DMS 273 treated with DMSO at 0.1 percent for 48 hours (cell line): Measurements from ENCODE around the gene NHERF1.

ENCODE experiments used
- DNase-seq: peaks from one replicate; lab custom pipeline; 2025; lab: John Stamatoyannopoulos, UW

NHERF1 gene

DNA sequence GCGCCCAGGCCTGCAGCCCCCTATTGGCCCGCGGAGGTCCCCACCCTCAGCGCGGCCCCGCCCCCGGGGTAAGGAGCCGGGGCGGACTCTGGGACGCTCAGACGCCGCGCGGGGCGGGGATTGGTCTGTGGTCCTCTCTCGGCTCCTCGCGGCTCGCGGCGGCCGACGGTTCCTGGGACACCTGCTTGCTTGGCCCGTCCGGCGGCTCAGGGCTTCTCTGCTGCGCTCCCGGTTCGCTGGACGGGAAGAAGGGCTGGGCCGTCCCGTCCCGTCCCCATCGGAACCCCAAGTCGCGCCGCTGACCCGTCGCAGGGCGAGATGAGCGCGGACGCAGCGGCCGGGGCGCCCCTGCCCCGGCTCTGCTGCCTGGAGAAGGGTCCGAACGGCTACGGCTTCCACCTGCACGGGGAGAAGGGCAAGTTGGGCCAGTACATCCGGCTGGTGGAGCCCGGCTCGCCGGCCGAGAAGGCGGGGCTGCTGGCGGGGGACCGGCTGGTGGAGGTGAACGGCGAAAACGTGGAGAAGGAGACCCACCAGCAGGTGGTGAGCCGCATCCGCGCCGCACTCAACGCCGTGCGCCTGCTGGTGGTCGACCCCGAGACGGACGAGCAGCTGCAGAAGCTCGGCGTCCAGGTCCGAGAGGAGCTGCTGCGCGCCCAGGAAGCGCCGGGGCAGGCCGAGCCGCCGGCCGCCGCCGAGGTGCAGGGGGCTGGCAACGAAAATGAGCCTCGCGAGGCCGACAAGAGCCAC is at the start of gene NHERF1:
Gene NHERF1, plus strand, starts transcription at position 100 of the 750 bp plus-strand sequence. Its CDS starts 219 bp downstream, at position 319.
- DNase-seq: peak; percentile 81

DNA sequence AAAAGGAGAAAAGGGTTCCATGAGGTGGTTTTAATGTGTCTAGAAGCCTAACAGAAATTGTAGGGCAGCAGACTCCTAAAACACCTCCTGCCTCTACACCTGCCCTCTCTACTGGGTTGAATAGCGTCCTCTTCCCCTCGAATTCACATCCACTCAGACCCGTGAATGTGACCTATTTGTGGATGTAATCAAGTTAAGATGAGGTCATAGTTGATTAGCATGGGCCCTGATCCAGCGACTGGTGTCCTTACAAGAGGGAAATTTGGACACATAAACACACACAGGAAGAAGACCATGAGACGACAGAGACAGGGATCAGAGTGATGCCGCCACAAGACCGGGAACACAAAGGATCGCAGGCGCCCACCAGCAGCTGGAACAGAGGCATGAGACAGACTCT is 49.2 kb upstream of the NHERF1 start:
- no peak for DNase-seq

DNA sequence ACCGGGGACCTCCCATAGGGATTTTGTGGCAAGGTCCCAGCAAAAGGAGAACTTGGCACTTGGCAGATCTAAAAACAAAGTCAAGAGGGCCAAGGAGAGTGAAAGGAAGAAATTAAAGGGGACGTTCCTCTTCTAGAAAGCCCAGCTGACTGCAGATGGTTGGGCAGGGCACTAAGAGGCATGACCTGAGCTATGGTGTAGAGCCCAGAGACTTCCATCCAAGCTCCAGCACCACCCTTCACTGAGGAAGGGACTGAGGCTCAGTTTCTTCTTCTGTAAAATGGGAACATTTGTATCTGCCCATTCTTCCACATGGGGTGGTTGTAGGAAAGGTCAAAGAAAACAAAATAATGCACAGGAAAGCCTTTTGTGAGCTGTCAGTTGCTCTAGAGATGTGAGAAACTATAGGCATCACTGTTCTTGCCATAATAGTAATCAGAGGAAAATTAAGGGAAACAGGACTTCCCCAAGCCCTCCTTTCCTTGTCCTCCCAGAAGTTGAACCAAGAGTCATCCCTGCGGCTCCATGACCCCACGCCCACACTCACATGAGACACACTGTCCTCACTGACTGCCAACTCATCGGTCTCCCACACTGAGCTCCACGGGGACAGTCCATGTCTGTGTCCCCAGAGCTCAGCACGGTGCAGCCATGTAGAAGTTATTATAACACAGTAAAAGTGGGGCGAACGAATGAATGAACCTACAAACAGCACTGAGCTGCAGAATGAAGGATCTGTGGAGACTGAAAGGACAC is 46.1 kb upstream of the NHERF1 start:
- no peak for DNase-seq

DNA sequence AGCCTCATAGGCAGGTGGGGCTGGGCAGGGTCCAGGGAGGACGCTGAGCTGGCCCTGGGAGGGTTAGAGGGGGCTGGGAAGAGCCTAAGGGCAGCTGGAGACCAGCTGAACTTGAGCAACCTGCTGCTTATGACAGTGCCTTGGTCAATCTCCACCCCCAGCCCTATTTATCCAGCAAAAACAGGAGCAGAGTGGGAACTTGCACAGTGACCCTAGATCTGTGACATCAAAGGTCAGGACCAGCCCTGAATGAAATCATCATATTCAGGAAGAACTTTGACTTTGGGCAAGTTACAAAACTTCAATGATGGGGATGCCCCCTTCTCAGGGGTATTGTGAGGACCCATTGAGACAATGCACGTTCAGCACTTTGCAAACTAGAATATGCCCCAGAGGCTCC is 45.1 kb upstream of the NHERF1 start:
- no peak for DNase-seq

DNA sequence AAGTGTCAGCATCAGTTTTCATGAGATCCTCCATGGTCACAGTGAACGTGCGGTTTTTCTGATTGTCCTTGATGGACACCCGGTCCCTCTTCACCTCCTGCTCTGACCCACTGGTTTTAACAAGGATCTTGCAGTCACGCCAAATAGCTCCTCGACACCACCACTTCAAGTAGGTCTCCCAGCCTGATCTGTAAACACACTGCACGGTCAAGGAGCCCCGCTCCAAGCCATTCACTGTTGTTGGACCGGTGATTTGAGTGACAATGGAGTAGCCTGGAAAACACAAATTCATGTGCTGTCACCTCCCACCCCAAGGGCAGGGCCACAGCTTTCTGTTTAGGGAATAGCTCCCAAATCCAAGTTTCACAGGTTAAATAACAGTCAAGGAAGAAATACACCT is 43.9 kb upstream of the NHERF1 start:
- no peak for DNase-seq

DNA sequence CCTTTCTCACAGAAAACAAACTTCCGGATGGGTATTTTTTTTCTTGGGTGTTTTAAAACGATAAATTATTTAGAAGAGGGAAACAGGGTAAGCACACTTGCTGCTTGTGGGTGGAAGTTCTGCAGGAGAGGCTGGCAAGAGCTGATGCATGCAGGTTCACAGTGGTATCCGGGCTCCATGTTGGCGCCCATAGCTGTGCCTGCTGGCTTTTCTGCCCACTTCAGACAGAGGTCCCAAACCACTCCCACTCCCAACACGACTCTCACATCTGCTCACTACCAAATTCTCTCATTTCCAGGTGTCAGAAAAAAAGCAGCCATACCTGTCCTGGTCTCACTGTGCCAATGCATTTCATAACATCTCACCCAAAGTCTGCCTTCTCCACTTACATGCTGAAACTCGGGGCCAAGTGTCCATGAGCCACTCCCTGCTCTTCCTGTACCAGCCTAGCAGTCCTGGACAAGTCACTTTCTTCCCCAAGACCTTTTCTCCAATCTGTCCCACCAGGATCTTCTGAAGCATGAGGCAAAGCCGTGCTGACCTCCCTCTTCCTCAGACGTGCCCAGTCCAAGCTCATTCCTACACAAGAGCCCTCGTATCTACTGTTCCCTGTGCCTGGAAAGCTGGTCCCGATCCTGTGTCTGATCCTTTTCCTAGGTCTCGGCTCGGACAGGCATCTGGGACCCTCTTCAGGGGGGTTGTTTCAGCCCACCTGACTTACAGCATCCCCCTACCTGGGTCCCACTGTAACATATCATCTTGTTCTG is 37.2 kb upstream of the NHERF1 start:
- no peak for DNase-seq

GRCh38 chr17:74712301-74712700 is 36.1 kb upstream of the NHERF1 start:
- no peak for DNase-seq

DNA sequence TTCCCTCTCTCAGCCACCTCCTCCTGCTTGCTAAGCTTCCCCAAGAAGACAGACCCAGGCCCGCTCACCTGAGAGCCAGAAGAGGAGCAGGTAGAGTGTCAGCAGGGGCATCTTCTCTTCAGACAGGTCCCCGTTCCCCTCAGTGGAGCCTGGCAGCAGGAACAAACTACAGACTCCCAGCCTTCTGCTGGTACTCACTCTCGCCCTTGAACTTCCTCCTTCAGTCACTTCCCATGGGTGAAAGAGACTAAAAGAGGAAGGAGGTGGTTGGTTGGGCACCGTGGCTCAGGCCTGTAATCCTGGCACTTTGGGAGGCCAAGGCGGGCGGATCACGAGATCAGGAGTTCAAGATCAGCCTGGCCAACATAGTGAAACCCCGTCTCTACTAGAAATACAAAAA is 35.7 kb upstream of the NHERF1 start, which contains the start of gene CD300LF:
Gene CD300LF, minus strand, starts transcription at position 168 of the 400 bp plus-strand sequence. Its CDS starts 57 bp downstream, at position 111.
- DNase-seq: no peak

DNA sequence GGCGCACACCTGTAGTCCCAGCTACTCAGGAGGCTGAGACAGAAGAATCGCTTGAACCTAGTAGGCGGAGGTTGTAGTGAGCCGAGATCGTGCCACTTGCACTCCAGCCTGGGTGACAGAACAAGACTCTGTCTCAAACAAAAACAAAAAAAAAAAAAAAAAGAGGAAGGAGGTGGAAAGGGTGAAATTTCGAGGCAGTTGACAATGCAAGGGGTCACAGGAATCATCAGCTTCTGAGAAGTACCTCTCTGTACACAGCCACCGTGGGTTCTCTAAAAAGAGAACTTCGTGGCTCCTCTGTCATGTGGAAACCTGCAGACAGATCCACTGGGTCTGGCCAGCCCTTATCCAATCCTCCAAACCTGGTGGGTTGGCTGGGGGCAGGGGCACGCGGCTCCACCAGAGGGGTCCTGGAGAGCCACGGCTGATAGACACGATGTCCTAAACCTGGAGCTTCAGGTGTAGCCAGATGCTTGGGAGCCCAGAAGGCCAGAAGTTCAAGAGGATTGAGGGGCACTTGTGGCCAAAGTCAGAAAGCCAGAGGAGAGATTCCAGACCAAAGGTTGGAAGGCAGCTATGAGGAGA is 35.2 kb upstream of the NHERF1 start:
- DNase-seq: no peak

DNA sequence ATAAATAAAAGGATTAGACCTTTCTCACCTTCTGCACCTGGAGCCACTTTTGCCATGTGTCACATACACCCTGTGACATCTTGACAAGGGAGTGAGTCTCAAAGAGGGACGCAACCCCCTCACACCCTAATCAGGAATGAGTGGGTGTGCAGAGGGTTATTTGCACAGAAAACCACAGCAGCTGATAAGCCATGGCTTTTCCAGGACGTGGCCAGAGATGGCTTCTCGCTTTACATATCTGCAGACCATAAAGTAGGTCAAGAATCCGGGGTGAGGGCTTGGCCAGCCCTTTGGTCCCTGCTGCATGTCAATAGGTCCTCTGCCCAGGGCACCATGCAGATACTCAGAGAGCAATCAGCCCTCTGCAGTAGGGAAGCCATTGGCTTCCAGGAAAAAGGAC is 33.3 kb upstream of the NHERF1 start:
- DNase-seq: no peak

GRCh38 chr17:74720506-74720905 is 27.9 kb upstream of the NHERF1 start:
- no peak for DNase-seq

- no peak for DNase-seq
Observed at GRCh38 chr17:74722782-74723181, 25.6 kb upstream of the NHERF1 start.

GRCh38 chr17:74723891-74724290 is 24.5 kb upstream of the NHERF1 start:
- DNase-seq: no peak

DNA sequence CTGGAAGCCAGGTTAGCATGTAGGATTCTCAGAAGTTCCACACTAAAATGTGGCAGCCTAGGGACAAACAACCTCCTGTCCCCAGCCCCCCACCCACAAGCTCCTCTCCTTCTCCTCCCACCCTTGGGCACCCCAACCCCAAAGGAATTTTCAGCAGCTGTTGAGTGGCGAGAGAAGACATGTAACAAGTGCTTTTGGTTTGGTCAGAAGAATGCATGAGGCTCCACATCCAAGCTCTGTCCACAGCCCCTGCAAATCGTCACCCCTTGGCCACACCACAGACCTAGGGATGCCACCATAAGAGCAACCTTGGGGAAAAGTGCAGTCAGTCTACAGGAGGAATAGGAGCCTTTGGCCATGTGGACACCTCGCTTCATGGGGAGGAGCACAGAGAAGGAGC is 23.3 kb upstream of the NHERF1 start:
- no peak for DNase-seq

GRCh38 chr17:74728033-74728701 is 20.3 kb upstream of the NHERF1 start:
- no peak for DNase-seq

DNA sequence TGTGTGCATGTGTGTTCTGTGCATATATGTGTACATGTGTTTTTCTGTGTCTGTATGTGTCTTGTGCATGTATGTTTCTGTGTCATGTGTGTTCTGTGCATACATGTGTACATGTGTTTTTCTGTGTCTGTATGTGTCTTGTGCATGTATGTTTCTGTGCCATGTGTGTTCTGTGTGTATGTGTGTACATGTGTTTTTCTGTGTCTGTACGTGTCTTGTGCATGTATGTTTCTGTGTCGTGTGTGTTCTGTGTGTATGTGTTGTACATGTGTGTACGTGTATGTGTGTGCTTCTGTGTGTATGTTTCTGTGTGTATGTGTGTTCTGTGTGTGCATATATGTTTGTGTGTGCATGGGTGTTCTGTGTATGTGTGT is 19.7 kb upstream of the NHERF1 start:
- no peak for DNase-seq

DNA sequence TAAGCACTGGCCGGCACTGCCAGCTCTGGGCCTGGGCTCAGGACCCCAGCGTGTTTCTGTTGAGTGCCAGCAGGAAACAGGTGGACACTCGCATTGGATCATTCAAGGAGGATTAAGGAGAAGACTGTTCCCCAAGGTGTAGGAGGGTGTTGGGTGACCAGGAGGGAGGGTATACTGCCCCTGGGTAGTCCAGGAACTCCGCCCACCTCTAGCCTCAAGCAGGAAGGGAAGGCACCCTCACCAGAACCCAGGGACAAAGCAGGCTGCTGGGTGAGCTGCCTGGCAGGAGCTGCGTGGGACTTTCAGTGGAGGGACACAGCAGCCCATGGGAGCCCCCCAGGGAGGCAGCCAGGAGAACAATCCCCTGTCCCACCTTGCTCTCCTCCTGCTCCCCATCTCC is 19.1 kb upstream of the NHERF1 start:
- DNase-seq: no peak

DNA sequence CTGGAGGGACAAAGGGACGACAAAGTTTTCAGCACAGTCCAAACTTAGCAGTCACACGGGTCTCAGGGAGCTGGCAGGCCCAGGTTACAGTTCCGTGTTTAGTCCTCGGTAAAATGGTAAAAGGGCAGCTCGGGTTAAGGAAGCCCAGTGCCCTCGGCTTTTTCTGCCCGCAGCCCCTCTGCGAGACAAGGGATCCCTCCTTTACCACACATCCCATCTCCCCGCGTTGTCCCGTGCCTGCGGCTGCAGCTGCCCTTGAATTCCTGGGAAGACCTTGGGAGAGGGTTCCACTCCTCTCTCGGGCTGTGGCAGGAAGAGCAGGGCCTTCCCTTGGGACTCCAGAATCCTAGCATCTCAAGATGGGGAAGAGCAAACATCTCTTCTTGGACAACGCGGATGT is 18.6 kb upstream of the NHERF1 start:
- no peak for DNase-seq

DNA sequence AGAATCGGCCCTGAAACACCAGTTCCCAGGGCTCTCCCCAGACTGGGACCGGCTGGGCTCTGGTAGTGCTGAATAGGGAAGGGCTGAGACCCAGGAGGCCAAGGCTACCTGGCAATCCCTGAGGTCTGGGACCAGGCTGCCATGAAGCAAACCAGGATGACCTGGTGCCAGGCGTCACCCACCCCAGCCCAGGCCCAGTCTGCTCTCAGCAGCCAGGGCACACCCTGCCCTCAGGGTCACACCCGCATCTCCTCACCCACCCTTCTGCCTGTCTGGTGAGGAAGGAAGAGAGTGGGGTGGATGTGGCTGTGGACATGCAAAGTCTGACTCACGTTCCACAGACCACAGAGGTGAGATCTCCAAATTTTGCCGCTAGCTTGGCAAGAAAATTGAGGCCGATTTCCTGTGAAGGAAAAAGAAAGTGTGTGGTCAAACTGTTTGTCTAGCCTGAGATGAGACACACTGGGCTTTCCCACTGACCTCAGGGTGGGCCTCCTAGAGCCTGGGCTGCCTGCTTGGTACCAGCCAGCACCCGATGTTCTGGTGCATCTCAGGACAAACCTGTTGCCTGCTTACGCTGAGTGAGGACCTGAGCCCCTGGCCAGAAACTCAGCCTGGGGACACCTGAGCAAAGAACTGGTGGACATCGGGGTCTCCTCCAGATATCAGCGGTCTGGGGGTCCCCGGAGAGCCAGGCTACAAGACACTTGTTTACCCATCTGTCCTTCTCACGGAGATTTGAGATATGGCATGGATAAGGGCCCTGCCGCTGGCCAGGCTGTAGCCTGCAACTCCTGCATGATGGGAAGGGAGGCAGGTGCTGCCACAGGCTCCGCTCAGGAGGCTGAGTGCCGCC is 17.7 kb upstream of the NHERF1 start:
- DNase-seq: no peak

DNA sequence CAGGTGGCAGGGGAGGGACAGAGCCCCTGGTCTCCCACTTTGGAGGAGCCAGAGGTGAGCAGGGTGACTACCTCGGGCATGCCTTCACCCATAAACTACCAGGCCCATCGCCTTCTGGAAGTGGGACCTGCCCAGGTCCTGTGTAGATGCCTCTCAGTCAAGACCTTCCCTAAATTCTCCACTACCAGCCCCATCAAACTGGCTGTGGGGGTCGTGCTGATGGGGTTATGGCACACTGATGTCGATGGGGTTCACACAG is 17.2 kb upstream of the NHERF1 start:
- no peak for DNase-seq
